Motor neuron (in vitro differentiated cells): ENCODE results near the gene BMX. TPM values are rescaled to one million over a fixed set of nuclear protein-coding genes. Genes with fewer than 3 reads are reported as not detected.

ENCODE experiments used
- ATAC-seq, 8 experiments: fragments of 200-7000 bp; cut with Tn5 transposase; replicated peaks in 6 of 8; 2 replicates each; pipeline ENCODE4 v1.8.0; 2021; ENCODE audit warnings: mild to moderate bottlenecking in 8 of 8, moderate library complexity in 8 of 8
- H3K27ac ChIP-seq, 2 donors: fragments of 250-450 bp; sonication (Bioruptor Pico); 2 replicates each; pipeline ENCODE4 v1.9.0; 2021; ENCODE audit warnings: antibody characterized with exemption in 2 of 2, mild to moderate bottlenecking in 2 of 2, moderate library complexity in 1 of 2
- H3K4me1 ChIP-seq, 2 donors: fragments of 250-450 bp; sonication (Bioruptor Pico); replicated peaks in 1 of 2; 2 replicates each; pipeline ENCODE4 v1.6.1; 2021; ENCODE audit warnings: antibody characterized with exemption in 2 of 2, mild to moderate bottlenecking in 2 of 2, moderate library complexity in 1 of 2
- H3K4me3 ChIP-seq, 5 donors: fragments of 250-450 bp; sonication (Bioruptor Pico); 2 replicates each; pipeline ENCODE4 v1.9.0; 2021; ENCODE audit warnings: antibody characterized with exemption in 5 of 5, mild to moderate bottlenecking in 5 of 5, moderate library complexity in 4 of 5
- WGBS, 10 experiments: fragments of 450-650 bp; shearing (Covaris generic); methylation state at CpG; one replicate each; pipeline ENCODE4 v1.0.0; 2022; 5-methylcytosine and 5-hydroxymethylcytosine counted together
- in situ Hi-C, 9 experiments: fragments of 400-800 bp; cut with MboI; loops; one replicate each; pipeline ENCODE4 v1.15.0; 2021; ENCODE audit warnings: low sequenced_read_pairs in 9 of 9, low pct_unique_long_range_greater_than_20kb in 2 of 9; ENCODE audit not compliant: unreplicated experiment in 9 of 9
- total RNA-seq, 8 experiments: library from RNA; unstranded; fragments of 300-600 nt; gene quantifications; 2 replicates each; pipeline versions ENCODE4 v1.2.3 to v1.2.4, GENCODE V29; 2022

The BMX gene
- total RNA-seq, 8 experiments from 2014 or later: 0.05 to 1.4 (median 0.18) TPM; not detected in 4

DNA sequence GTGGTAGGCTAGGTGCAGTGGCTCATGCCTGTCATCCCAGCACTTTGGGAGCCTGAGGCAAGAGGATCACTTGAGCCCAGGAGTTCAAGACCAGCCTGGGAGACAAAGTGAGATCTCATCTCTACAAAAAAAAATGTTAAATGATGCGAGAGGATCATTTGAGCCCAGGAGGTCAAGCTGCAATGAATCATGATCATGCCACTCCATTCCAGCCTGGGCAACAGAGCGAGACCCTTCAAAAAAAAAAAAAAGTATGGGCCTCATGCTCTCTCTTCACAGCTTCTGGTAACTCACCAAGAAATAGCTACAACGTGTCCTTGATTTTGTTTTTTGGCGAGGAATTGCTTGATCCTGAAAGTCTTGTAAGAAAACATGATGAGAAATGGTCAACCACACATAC, 98.9 kb downstream of the BMX start:
- Histone ChIP-seq H3K27ac (no peak overlapping the region), H3K4me1 (no peaks in the 10 kb centered on the region), H3K4me3 (no peak overlapping the region)
- no peak for ATAC-seq
- in situ Hi-C loops: no loop called here
- WGBS, 10 experiments: 75 to 100% methylated on average over 2 to 3 of the region's 4 CpGs; no CpG with 5 or more reads in 8 of the 10 experiments

DNA sequence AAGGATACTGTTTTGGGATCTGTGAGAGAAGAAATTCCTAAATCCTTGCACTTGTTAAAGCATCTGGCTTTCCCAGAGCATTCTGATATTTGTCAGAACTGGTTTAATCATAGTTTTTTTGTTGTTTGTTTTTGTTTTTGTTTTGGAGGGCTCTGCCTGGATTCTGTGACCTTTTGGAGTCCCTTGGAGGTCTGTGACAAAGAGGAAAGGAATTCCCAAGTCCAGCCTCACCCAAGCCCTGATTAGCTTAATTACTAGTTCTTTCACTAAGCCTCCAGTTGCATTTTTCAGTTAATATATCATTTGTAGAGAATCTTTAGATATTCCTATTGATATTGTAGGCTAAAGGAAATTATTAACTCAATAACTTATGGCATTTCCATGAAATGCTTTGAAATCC, 99.4 kb downstream of the BMX start:
- Histone ChIP-seq H3K4me3 (no peak overlapping the region), H3K4me1 (no peaks in the 10 kb centered on the region), H3K27ac (no peak overlapping the region)
- in situ Hi-C loops: no loop called here
- ATAC-seq: no peak

DNA sequence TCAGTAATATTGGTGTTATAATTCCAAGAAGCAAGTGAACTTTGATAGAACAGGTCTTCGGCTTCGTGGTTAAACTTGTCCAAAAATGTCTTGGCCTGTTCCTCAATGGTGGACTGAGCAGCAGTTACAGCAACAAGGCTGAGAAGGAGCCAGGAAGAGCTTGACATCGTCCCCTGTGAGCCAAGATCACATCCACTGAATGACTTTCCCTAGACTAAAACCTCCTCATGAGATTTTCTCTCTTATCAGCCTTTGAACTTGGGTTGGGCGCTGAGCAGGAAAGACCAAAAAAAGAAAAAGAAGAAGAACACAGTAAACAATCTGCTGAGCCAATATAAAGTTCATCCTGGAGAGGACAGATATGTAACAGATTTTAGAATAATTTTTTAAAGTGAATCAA, 100.1 kb downstream of the BMX start, which contains the start of gene ACE2:
TSS of gene ACE2 (minus strand) at position 216 of the 400 bp plus-strand sequence. CDS start at position 167, 49 bp downstream.
- no peak for ATAC-seq
- Histone ChIP-seq H3K4me3 (no peak within 1 kb of the TSS), H3K27ac (no peak within 1 kb of the TSS), H3K4me1 (no peaks in the 10 kb centered on the region)
- in situ Hi-C loops: no loop called here
- WGBS, 10 experiments: 0 to 100% (median 81%) methylated on average over 1 to 4 of the region's 4 CpGs; no CpG with 5 or more reads in 5 of the 10 experiments

DNA sequence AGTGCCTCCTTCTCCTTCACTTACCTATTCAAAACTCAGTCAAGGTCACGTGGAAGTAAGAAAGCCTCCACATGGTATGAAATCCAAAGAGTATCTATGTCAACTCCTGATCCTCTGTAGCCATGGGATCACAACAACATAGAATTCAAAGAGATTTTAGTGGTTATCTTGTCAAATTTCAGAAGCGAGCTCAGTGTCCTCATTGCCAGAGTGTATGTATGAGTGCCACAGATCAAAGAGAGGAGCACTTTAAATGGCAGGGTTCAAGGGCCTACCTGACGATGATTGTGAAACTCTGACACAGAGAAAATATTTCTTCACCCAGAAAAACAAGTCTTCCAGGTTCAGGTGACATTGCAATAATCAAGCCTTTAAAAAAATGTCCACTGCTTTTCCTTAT, 101.3 kb downstream of the BMX start:
- in situ Hi-C loops: no loop called here
- 20 to 92% (median 81%) methylated on average over 1 to 2 of the region's 3 CpGs; no CpG with 5 or more reads in 6 of the 10 experiments for WGBS, 10 experiments
- Histone ChIP-seq H3K4me3 (no peak overlapping the region), H3K4me1 (no peaks in the 10 kb centered on the region), H3K27ac (no peak overlapping the region)
- no peak for ATAC-seq

DNA sequence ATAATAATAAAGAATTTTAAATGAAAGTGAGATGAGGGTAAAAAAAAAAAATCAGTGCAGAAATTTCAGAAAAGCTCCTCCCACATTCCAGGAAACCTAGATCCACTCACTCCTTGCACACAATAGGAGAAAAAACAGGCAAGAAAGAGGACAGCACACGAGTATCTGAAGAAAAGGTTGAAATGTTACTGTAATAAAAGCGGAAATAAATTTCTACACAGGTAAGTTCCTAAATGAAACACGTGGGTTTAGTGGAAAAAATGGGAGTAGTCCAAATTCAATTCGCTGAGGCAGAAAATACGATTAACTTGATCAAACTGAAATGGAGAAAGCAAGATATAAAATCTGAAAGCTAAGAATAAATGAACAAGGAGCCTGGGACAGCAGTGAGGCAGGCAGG, 102.2 kb downstream of the BMX start:
- H3K4me3 ChIP-seq: no peak overlapping the region
- H3K27ac ChIP-seq: no peak overlapping the region
- in situ Hi-C loops: no loop called here
- WGBS, 10 experiments: 20 to 87% (median 58%) methylated on average over 1 to 5 of the region's 5 CpGs; no CpG with 5 or more reads in 2 of the 10 experiments
- no peak for ATAC-seq
- no peaks in the 10 kb centered on the region for H3K4me1 ChIP-seq

DNA sequence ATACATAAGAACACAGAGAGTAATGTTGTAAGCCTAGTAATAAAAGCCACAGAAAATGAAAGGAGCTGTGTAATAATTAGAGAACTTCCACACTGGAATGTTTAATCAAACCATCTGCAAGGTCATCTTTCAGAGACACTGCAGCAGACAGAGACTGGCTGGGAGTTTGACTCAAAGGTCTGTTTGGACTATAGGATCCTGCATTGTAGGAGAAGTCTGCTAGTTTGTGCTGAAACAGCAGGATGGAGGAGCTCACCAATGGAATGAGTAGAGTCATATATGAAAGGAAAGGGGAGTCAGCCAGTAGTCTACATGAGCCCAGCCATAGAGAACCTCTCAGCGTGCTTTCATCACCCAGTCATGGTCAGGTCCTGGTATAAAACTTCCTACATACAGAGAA, 104.6 kb downstream of the BMX start:
- 40 to 100% (median 50%) methylated on average over 1 of the region's 1 CpG; no CpG with 5 or more reads in 5 of the 10 experiments for WGBS, 10 experiments
- ATAC-seq: no peak
- no peak overlapping the region for H3K27ac ChIP-seq
- H3K4me1 ChIP-seq: no peaks in the 10 kb centered on the region
- no peak overlapping the region for H3K4me3 ChIP-seq
- in situ Hi-C loops: no loop called here

Other genes with a start within 250 kb of the BMX start
- gene ASB9, start 230.7 kb upstream of the BMX start, total RNA-seq: 1 to 10 TPM in 3 of 8 experiments, under 1 TPM in 1, not detected in 4; 0.27 to 3.8 (median 1.1) TPM
- gene ASB11, start 185.2 kb upstream of the BMX start, total RNA-seq: under 1 TPM in 3 of 8 experiments, not detected in 5; 0.14 to 0.28 (median 0.17) TPM
- 10 to 100 TPM in 6 of 8 experiments, 1 to 10 TPM in 2; 3.8 to 21.4 (median 14.0) TPM for gene PIGA, start 165.3 kb upstream of the BMX start, total RNA-seq
- gene VEGFD, start 116.4 kb upstream of the BMX start, total RNA-seq: under 1 TPM in 7 of 8 experiments, not detected in 1; 0.05 to 0.41 (median 0.19) TPM
- gene PIR, start 7.5 kb upstream of the BMX start, total RNA-seq: 10 to 100 TPM in 7 of 8 experiments, 1 to 10 TPM in 1; 7.7 to 41.6 (median 13.9) TPM
- under 1 TPM in 1 of 8 experiments, not detected in 7; 0.09 TPM for gene ACE2, start 100.2 kb downstream of the BMX start, total RNA-seq
- gene CLTRN, start 164.0 kb downstream of the BMX start, total RNA-seq: 1 to 10 TPM in 4 of 8 experiments, under 1 TPM in 3, not detected in 1; 0.28 to 2.2 (median 1.0) TPM
- 100 to 1,000 TPM in 1 of 8 experiments, 10 to 100 TPM in 2, 1 to 10 TPM in 5; 2.1 to 103 (median 6.5) TPM for gene CA5B, start 237.5 kb downstream of the BMX start, total RNA-seq